ENCODE results near the gene PRKG2. TPM values are rescaled to one million over a fixed set of nuclear protein-coding genes. Genes with fewer than 3 reads are reported as not detected.

Gene PRKG2
- polyA plus RNA-seq, 1 donor (not counting 4 experiments of a cell fraction or from before 2014, with no cell fraction given) = 0.68 TPM

GRCh38 chr4:81143183-81143582 is 71.8 kb downstream of the PRKG2 start:
- no peak for FAIRE-seq
- TF ChIP-seq, protein P1, sequence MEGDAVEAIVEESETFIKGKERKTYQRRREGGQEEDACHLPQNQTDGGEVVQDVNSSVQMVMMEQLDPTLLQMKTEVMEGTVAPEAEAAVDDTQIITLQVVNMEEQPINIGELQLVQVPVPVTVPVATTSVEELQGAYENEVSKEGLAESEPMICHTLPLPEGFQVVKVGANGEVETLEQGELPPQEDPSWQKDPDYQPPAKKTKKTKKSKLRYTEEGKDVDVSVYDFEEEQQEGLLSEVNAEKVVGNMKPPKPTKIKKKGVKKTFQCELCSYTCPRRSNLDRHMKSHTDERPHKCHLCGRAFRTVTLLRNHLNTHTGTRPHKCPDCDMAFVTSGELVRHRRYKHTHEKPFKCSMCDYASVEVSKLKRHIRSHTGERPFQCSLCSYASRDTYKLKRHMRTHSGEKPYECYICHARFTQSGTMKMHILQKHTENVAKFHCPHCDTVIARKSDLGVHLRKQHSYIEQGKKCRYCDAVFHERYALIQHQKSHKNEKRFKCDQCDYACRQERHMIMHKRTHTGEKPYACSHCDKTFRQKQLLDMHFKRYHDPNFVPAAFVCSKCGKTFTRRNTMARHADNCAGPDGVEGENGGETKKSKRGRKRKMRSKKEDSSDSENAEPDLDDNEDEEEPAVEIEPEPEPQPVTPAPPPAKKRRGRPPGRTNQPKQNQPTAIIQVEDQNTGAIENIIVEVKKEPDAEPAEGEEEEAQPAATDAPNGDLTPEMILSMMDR (optimal IDR thresholded peaks at IDR 0.05 in 1 of 3, IDR thresholded peaks at IDR 0.05 in 1 of 3, conservative IDR thresholded peaks at IDR 0.05 in 1 of 3; ENCODE audit: extremely low read depth in 1 of 3, insufficient read depth in 2 of 3, low read length in 3 of 3) = no peak
- TF ChIP-seq EZH2 (IDR thresholded peaks at IDR 0.05; ENCODE audit: low read length) = no peak

DNA sequence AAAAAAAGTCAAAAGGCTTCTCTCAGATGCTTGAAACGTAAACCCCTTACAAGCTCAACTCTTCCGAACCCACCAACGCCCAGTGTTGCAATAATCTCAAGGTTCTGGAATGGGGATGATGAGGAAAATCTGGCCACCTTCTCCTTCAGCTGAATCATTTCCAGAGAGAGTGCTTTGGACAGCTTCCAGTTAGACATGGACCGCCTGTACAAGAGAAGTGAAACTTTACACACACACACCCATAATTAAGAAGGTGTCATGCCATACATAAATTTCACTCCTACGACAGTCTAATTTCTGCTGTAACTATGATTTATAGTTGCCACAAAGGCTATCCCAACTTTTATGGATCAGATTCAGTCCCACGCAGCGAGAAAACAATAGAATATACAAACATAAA is 72.3 kb downstream of the PRKG2 start:
- no peak overlapping the region for H3K27ac ChIP-seq (ENCODE audit: control insufficient read depth, insufficient read depth, low read length)
- DNase-seq (ENCODE audit: low read depth, low spot score) (no peak), FAIRE-seq (no peak)
- no peak overlapping the region for H3K9ac ChIP-seq (ENCODE audit: control insufficient read depth, extremely low read depth, insufficient read depth, low read length)
- no peak overlapping the region for H3K4me3 ChIP-seq (ENCODE audit: control insufficient read depth in 2 of 3, extremely low read depth in 1 of 3, insufficient read depth in 2 of 3, low read depth in 1 of 3, low read length in 3 of 3)
- H3K4me2 ChIP-seq (ENCODE audit: control insufficient read depth, extremely low read depth, insufficient read depth, low read depth, low read length) = peak overlapping the region; percentile 63
- H3K36me3 ChIP-seq (ENCODE audit: control insufficient read depth in 2 of 2, extremely low read depth in 1 of 2, insufficient read depth in 2 of 2, low read length in 2 of 2) = no peaks in the 10 kb centered on the region
- H3K9me3 ChIP-seq (ENCODE audit: control insufficient read depth, low read depth, low read length) = no peaks in the 10 kb centered on the region
- TF ChIP-seq, protein P1 (optimal IDR thresholded peaks at IDR 0.05 in 1 of 3, IDR thresholded peaks at IDR 0.05 in 1 of 3, conservative IDR thresholded peaks at IDR 0.05 in 1 of 3; ENCODE audit: extremely low read depth in 1 of 3, insufficient read depth in 2 of 3, low read length in 3 of 3) = no peak
- no peak for TF ChIP-seq EZH2 (IDR thresholded peaks at IDR 0.05; ENCODE audit: low read length)
- H3K79me2 ChIP-seq (ENCODE audit: control insufficient read depth, insufficient read depth, low read length) = no peaks in the 10 kb centered on the region
- H3K27me3 ChIP-seq (ENCODE audit: control insufficient read depth, extremely low read depth, insufficient read depth, low read length) = no peaks in the 10 kb centered on the region
- peak overlapping the region; percentile 51 for H2AFZ ChIP-seq (ENCODE audit: control insufficient read depth, low read length)
- H3K9me1 ChIP-seq (ENCODE audit: control insufficient read depth, extremely low read depth, insufficient read depth, low read length) = no peaks in the 10 kb centered on the region
- peaks cover 6% of the 10 kb centered on the region for H3K4me1 ChIP-seq (ENCODE audit: control insufficient read depth, extremely low read depth, insufficient read depth, low read length)
- dilution Hi-C loops (cut with MboI; ENCODE audit: extremely low pct_ligation_motif_present, low sequenced_read_pairs) = no loop called here
- no peaks in the 10 kb centered on the region for H4K20me1 ChIP-seq (ENCODE audit: control insufficient read depth, extremely low read depth, insufficient read depth, low read length)

More at GRCh38 chr4:81143183-81143582, 71.8 kb downstream of the PRKG2 start:
- Histone ChIP-seq H3K9me3 (ENCODE audit: control insufficient read depth, low read depth, low read length) (no peaks in the 10 kb centered on the region), H3K4me3 (ENCODE audit: control insufficient read depth in 2 of 3, extremely low read depth in 1 of 3, insufficient read depth in 2 of 3, low read depth in 1 of 3, low read length in 3 of 3) (no peak overlapping the region), H3K9ac (ENCODE audit: control insufficient read depth, extremely low read depth, insufficient read depth, low read length) (no peak overlapping the region), H3K36me3 (ENCODE audit: control insufficient read depth in 2 of 2, extremely low read depth in 1 of 2, insufficient read depth in 2 of 2, low read length in 2 of 2) (no peaks in the 10 kb centered on the region), H3K4me1 (ENCODE audit: control insufficient read depth, extremely low read depth, insufficient read depth, low read length) (peaks cover 6% of the 10 kb centered on the region), H3K4me2 (ENCODE audit: control insufficient read depth, extremely low read depth, insufficient read depth, low read depth, low read length) (peak overlapping the region; percentile 63), H3K27ac (ENCODE audit: control insufficient read depth, insufficient read depth, low read length) (no peak overlapping the region), H3K9me1 (ENCODE audit: control insufficient read depth, extremely low read depth, insufficient read depth, low read length) (no peaks in the 10 kb centered on the region), H4K20me1 (ENCODE audit: control insufficient read depth, extremely low read depth, insufficient read depth, low read length) (no peaks in the 10 kb centered on the region), H3K27me3 (ENCODE audit: control insufficient read depth, extremely low read depth, insufficient read depth, low read length) (no peaks in the 10 kb centered on the region), H2AFZ (ENCODE audit: control insufficient read depth, low read length) (peak overlapping the region; percentile 51), H3K79me2 (ENCODE audit: control insufficient read depth, insufficient read depth, low read length) (no peaks in the 10 kb centered on the region)
- DNase-seq (ENCODE audit: low read depth, low spot score) = no peak
- dilution Hi-C loops (cut with MboI; ENCODE audit: extremely low pct_ligation_motif_present, low sequenced_read_pairs) = no loop called here
